Measurements from ENCODE around the gene ADGRG6.

- TF ChIP-seq, protein P1, sequence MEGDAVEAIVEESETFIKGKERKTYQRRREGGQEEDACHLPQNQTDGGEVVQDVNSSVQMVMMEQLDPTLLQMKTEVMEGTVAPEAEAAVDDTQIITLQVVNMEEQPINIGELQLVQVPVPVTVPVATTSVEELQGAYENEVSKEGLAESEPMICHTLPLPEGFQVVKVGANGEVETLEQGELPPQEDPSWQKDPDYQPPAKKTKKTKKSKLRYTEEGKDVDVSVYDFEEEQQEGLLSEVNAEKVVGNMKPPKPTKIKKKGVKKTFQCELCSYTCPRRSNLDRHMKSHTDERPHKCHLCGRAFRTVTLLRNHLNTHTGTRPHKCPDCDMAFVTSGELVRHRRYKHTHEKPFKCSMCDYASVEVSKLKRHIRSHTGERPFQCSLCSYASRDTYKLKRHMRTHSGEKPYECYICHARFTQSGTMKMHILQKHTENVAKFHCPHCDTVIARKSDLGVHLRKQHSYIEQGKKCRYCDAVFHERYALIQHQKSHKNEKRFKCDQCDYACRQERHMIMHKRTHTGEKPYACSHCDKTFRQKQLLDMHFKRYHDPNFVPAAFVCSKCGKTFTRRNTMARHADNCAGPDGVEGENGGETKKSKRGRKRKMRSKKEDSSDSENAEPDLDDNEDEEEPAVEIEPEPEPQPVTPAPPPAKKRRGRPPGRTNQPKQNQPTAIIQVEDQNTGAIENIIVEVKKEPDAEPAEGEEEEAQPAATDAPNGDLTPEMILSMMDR (IDR thresholded peaks at IDR 0.05) = no peak
- no peak for TF ChIP-seq POLR2AphosphoS5 (IDR thresholded peaks at IDR 0.05)
Measured at GRCh38 chr6:142400495-142400894, 98.7 kb downstream of the ADGRG6 start.

All from breast epithelium (tissue), 3 donors.